ENCODE measurements around the gene GAS2. TPM values are rescaled to one million over a fixed set of nuclear protein-coding genes. Genes with fewer than 3 reads are reported as not detected.
"Not testable (repeated sequence)": the region's sequence is repeated elsewhere in the genome, so short reads cannot be mapped to it uniquely, and the experiment has no call there.

GAS2 gene
- total RNA-seq, 2 donors from 2014 or later, result 13.2 to 24.6 TPM

DNA sequence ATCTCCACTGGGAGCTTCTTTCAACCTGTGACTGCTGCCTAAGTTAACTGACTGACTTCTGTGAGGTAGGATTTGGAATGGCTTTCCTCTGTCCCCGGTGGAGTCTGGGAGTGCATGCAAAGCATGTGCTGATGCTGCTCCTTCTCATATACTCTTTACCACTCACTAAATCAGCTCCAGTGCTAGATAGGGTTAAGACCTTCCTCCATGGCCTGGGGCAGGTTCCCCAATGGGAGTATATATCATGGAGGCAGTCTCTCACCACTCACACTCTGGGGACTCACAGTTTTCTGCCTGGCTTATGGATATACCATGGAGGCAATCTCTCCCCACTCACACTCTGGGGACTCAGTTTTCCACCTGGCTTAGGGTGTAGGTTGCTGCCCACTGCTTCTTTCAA, 30.7 kb upstream of the GAS2 start:
- 0% methylated on average over 1 of the region's 1 CpG for WGBS, 2 donors
- TF ChIP-seq POLR2A (IDR thresholded peaks at IDR 0.05), result no peak
- TF ChIP-seq, protein P1, sequence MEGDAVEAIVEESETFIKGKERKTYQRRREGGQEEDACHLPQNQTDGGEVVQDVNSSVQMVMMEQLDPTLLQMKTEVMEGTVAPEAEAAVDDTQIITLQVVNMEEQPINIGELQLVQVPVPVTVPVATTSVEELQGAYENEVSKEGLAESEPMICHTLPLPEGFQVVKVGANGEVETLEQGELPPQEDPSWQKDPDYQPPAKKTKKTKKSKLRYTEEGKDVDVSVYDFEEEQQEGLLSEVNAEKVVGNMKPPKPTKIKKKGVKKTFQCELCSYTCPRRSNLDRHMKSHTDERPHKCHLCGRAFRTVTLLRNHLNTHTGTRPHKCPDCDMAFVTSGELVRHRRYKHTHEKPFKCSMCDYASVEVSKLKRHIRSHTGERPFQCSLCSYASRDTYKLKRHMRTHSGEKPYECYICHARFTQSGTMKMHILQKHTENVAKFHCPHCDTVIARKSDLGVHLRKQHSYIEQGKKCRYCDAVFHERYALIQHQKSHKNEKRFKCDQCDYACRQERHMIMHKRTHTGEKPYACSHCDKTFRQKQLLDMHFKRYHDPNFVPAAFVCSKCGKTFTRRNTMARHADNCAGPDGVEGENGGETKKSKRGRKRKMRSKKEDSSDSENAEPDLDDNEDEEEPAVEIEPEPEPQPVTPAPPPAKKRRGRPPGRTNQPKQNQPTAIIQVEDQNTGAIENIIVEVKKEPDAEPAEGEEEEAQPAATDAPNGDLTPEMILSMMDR (IDR thresholded peaks at IDR 0.05), result no peak
- H3K4me3 ChIP-seq, result no peak overlapping the region
- no peaks in the 10 kb centered on the region for H3K9me3 ChIP-seq
- no peak overlapping the region for H3K27ac ChIP-seq
- intact Hi-C loops (cut with DNase I), result no loop called here
- no peak for ATAC-seq
- H3K4me1 ChIP-seq, result no peaks in the 10 kb centered on the region
- no peak for DNase-seq
- H3K27me3 ChIP-seq, result no peaks in the 10 kb centered on the region
- no peaks in the 10 kb centered on the region for H3K36me3 ChIP-seq (replicated peaks in 1 of 2; ENCODE audit: insufficient read depth in 1 of 2, low read depth in 2 of 2)

DNA sequence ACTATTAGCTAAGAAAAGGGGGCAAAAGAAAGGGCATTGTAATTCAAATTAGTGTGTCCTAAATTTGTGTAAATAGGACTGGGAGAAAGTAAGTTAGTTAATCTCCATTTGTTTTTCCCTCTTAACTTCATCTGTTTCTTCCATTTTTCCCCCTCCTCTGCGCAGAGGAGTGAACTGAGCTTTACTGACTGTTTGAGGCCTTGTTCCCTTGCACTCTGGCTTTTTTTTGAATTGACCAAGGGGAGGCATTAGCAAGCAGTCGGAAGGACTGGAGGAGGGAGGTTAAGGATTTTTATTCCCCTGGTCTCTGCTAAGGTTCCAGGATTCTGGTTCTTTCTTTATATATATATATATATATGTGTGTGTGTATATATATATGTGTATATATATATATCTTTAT, 25.5 kb upstream of the GAS2 start:
- WGBS, 2 donors, result 93 to 96% methylated on average over 2 of the region's 2 CpGs
- intact Hi-C loops (cut with DNase I), result no loop called here
- Histone ChIP-seq H3K27me3 (no peaks in the 10 kb centered on the region), H3K9me3 (no peaks in the 10 kb centered on the region), H3K4me1 (no peaks in the 10 kb centered on the region), H3K36me3 (replicated peaks in 1 of 2; ENCODE audit: insufficient read depth in 1 of 2, low read depth in 2 of 2) (no peaks in the 10 kb centered on the region), H3K4me3 (no peak overlapping the region), H3K27ac (no peak overlapping the region)
- DNase-seq (no peak), ATAC-seq (no peak)
- no peak for TF ChIP-seq POLR2A (IDR thresholded peaks at IDR 0.05)
- TF ChIP-seq, protein P1 (IDR thresholded peaks at IDR 0.05), result no peak

DNA sequence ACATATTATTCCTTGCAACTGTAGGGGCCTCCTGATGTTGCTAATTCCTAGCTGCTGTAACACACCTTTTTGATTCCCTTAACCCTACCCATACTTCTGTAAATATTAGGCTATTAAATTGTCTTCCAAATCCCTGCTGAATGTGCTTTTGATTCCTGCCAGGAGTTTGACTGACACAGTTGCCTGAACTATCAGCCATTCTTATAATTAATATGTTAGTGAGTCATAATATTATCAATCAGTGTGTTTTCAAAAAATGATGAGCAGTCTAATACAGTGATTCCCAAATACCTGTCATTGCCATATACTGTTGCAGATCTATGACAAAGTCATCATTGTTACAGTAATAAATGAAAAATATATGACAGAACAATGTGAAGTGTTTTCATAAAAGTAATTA, 24.9 kb upstream of the GAS2 start:
- Histone ChIP-seq H3K27me3 (no peaks in the 10 kb centered on the region), H3K36me3 (replicated peaks in 1 of 2; ENCODE audit: insufficient read depth in 1 of 2, low read depth in 2 of 2) (no peaks in the 10 kb centered on the region), H3K4me1 (no peaks in the 10 kb centered on the region), H3K4me3 (no peak overlapping the region), H3K27ac (no peak overlapping the region), H3K9me3 (no peaks in the 10 kb centered on the region)
- intact Hi-C loops (cut with DNase I), result no loop called here
- TF ChIP-seq, protein P1 (IDR thresholded peaks at IDR 0.05), result no peak
- no peak for TF ChIP-seq POLR2A (IDR thresholded peaks at IDR 0.05)
- no peak for DNase-seq
- no peak for ATAC-seq

DNA sequence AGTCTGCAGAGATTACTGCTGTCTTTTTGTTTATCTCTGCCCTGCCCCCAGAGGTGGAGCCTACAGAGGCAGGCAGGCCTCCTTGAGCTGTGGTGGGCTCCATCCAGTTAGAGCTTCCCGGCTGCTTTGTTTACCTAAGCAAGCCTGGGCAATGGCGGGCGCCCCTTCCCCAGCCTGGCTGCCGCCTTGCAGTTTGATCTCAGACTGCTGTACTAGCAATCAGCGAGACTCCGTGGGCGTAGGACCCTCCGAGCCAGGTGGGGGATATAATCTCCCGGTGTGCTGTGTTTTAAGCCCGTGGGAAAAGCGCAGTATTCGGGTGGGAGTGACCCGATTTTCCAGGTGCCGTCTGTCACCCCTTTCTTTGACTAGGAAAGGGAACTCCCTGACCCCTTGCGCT, 14.1 kb upstream of the GAS2 start:
- H3K4me1 ChIP-seq; H3K27me3 ChIP-seq; intact Hi-C loops (cut with DNase I); H3K36me3 ChIP-seq (replicated peaks in 1 of 2; ENCODE audit: insufficient read depth in 1 of 2, low read depth in 2 of 2); H3K27ac ChIP-seq; H3K9me3 ChIP-seq; H3K4me3 ChIP-seq; ATAC-seq; DNase-seq: not testable (repeated sequence)
- 84 to 93% methylated on average over 10 to 15 of the region's 15 CpGs for WGBS, 2 donors

DNA sequence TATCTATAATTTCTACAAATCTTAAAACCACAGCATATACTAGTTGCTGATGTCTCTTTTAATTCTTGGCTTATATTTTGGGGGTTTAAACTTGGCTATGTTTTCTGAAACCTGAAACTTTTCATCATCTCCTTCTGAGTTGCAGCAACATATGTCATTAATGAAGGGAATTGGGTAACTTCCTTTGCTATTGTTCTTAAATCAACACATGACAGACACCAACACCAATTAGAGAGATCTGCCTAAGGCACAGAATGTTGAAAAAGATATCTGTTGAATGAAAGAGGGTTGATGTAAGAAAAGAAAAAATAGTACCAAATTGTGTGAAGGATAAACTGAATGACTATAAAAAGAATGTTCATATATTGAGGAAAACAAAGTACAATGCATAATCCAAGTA, 10.3 kb upstream of the GAS2 start:
- Histone ChIP-seq H3K27me3 (no peaks in the 10 kb centered on the region), H3K27ac (no peak overlapping the region), H3K4me3 (no peak overlapping the region), H3K9me3 (no peaks in the 10 kb centered on the region), H3K4me1 (no peaks in the 10 kb centered on the region), H3K36me3 (replicated peaks in 1 of 2; ENCODE audit: insufficient read depth in 1 of 2, low read depth in 2 of 2) (no peaks in the 10 kb centered on the region)
- intact Hi-C loops (cut with DNase I), result no loop called here
- no peak for DNase-seq
- no peak for TF ChIP-seq POLR2A (IDR thresholded peaks at IDR 0.05)
- TF ChIP-seq, protein P1 (IDR thresholded peaks at IDR 0.05), result no peak
- ATAC-seq, result no peak

All from body of pancreas (tissue), 4 donors.